Liver (tissue), 9 donors: ENCODE results near the gene HIPK1. TPM values are rescaled to one million over a fixed set of nuclear protein-coding genes. Genes with fewer than 3 reads are reported as not detected.

Experiments used
- DNase-seq: peaks from one replicate; pipeline ENCODE4 v3.0.0-alpha.2; 2017; ENCODE audit warnings: low spot score
- H3K27ac ChIP-seq, 2 donors: one replicate each; pipeline ENCODE4 v1.7.0; 2013; ENCODE audit warnings: inconsistent platforms in 2 of 2, low read length in 2 of 2, control low read depth in 1 of 2, low read depth in 1 of 2, mild to moderate bottlenecking in 1 of 2
- H3K27me3 ChIP-seq, 4 donors: one replicate each; pipeline versions ENCODE4 v1.6.1 to v1.7.0; 2013; ENCODE audit warnings: low read length in 3 of 4, inconsistent platforms in 1 of 4, mild to moderate bottlenecking in 1 of 4, moderate library complexity in 1 of 4; ENCODE audit not compliant: control insufficient read depth in 4 of 4, insufficient read depth in 4 of 4
- H3K36me3 ChIP-seq, 4 donors: one replicate each; pipeline versions ENCODE4 v1.6.1 to v1.7.0; 2013; ENCODE audit warnings: low read length in 3 of 4, mild to moderate bottlenecking in 3 of 4, low read depth in 1 of 4, moderate library complexity in 1 of 4; ENCODE audit not compliant: control insufficient read depth in 4 of 4, insufficient read depth in 3 of 4
- H3K4me1 ChIP-seq, 4 donors: one replicate each; pipeline versions ENCODE4 v1.6.1 to v1.7.0; 2013; ENCODE audit warnings: low read length in 3 of 4, mild to moderate bottlenecking in 3 of 4, moderate library complexity in 1 of 4; ENCODE audit not compliant: control insufficient read depth in 4 of 4, insufficient read depth in 4 of 4
- H3K4me3 ChIP-seq, 3 donors: one replicate each; pipeline versions ENCODE4 v1.6.1 to v1.7.0; 2013; ENCODE audit warnings: low read length in 3 of 3, control low read depth in 1 of 3, low read depth in 1 of 3, mild to moderate bottlenecking in 1 of 3
- H3K9ac ChIP-seq, 2 donors: one replicate each; pipeline ENCODE4 v1.7.0; 2013; ENCODE audit warnings: low read length in 2 of 2, mild to moderate bottlenecking in 2 of 2, moderate library complexity in 2 of 2, control low read depth in 1 of 2, low read depth in 1 of 2
- H3K9me3 ChIP-seq, 4 donors: one replicate each; pipeline versions ENCODE4 v1.6.1 to v1.7.0; 2013; ENCODE audit warnings: low read length in 3 of 4; ENCODE audit not compliant: control insufficient read depth in 4 of 4
- EGR1 ChIP-seq, 2 donors: IDR thresholded peaks; 2 replicates each; pipeline ENCODE4 v1.6.1; 2016 to 2018; ENCODE audit warnings: antibody characterized with exemption in 2 of 2, low read depth in 2 of 2
- FOXA1 ChIP-seq: IDR thresholded peaks from 2 replicates; pipeline ENCODE4 v1.6.1; 2016; ENCODE audit warnings: antibody characterized with exemption
- FOXA2 ChIP-seq: IDR thresholded peaks from 2 replicates; pipeline ENCODE4 v1.6.1; 2016; ENCODE audit warnings: antibody characterized with exemption
- GABPA ChIP-seq, 2 donors: IDR thresholded peaks in 1 of 2; conservative IDR thresholded peaks in 1 of 2; 2 replicates each; pipeline ENCODE4 v1.6.1; 2016; ENCODE audit warnings: antibody characterized with exemption in 2 of 2, mild to moderate bottlenecking in 1 of 2, moderate library complexity in 1 of 2
- HNF4A ChIP-seq, 2 donors: conservative IDR thresholded peaks; 2 replicates each; pipeline ENCODE4 v1.6.1; 2016; ENCODE audit warnings: antibody characterized with exemption in 2 of 2, mild to moderate bottlenecking in 2 of 2
- HNF4G ChIP-seq: IDR thresholded peaks from 2 replicates; pipeline ENCODE4 v1.6.1; 2016; ENCODE audit warnings: antibody characterized with exemption
- JUND ChIP-seq, 2 donors: IDR thresholded peaks; 2 replicates each; pipeline ENCODE4 v1.6.1; 2016; ENCODE audit warnings: antibody characterized with exemption in 2 of 2
- NR2F2 ChIP-seq: IDR thresholded peaks from 2 replicates; pipeline ENCODE4 v1.6.1; 2016; ENCODE audit warnings: antibody characterized with exemption
- RAD21 ChIP-seq, 2 donors: IDR thresholded peaks; 2 replicates each; pipeline ENCODE4 v1.6.1; 2016; ENCODE audit warnings: antibody characterized with exemption in 2 of 2, mild to moderate bottlenecking in 2 of 2
- RXRA ChIP-seq, 2 donors: IDR thresholded peaks; 2 replicates each; pipeline ENCODE4 v1.6.1; 2017 to 2018; ENCODE audit warnings: antibody characterized with exemption in 2 of 2, mild to moderate bottlenecking in 1 of 2
- SP1 ChIP-seq: IDR thresholded peaks from 2 replicates; pipeline ENCODE4 v1.6.1; 2018; ENCODE audit warnings: antibody characterized with exemption, mild to moderate bottlenecking
- TAF1 ChIP-seq: conservative IDR thresholded peaks from 2 replicates; pipeline ENCODE4 v1.6.1; 2016; ENCODE audit warnings: antibody characterized with exemption, mild to moderate bottlenecking
- WGBS: extraction: QIAGEN DNeasy Blood & Tissue Kit; methylation state at CpG from one replicate; pipeline ENCODE4 v1.1.7; 2013; 5-methylcytosine and 5-hydroxymethylcytosine counted together
- polyA plus RNA-seq, 2 donors: library from polyadenylated mRNA; stranded (reverse) in 1 of 2; unstranded in 1 of 2; fragments of 200-250 nt in 1 of 2; fragments of >200 nt in 1 of 2; fragmentation: Nextera tagmentation in 1 of 2; extraction: Ambion mirVana in 1 of 2; gene quantifications; one replicate each; pipeline versions ENCODE4 v1.2.1 to v1.2.3, GENCODE V29; 2013 to 2015
- total RNA-seq, 2 donors: library from RNA; depleted of rRNA; stranded (reverse); fragments of >200 nt; gene quantifications; one replicate each; pipeline ENCODE4 v1.2.3, GENCODE V29; 2014
- TF ChIP-seq, protein P1 (sequence below): IDR thresholded peaks from 2 replicates; pipeline ENCODE4 v1.6.1; 2016; ENCODE audit warnings: antibody characterized with exemption, mild to moderate bottlenecking
- TF ChIP-seq, protein P2 (sequence below): IDR thresholded peaks from 2 replicates; pipeline ENCODE4 v1.6.1; 2016; ENCODE audit warnings: antibody characterized with exemption
- TF ChIP-seq, protein P3 (sequence below): IDR thresholded peaks from 2 replicates; pipeline ENCODE4 v1.6.1; 2016; ENCODE audit warnings: antibody characterized with exemption
- TF ChIP-seq, protein P4 (sequence below): fragments of 150-350 bp; IDR thresholded peaks from 2 replicates; pipeline ENCODE4 v1.5.1; 2017; ENCODE audit warnings: improper control_type of control experiment, low read depth, low read length; ENCODE audit not compliant: missing input control
- TF ChIP-seq, protein P5 (sequence below): IDR thresholded peaks from 2 replicates; pipeline ENCODE4 v1.6.1; 2016; ENCODE audit warnings: antibody characterized with exemption
- donor health status: healthy.
- donor health status: healthy.
- donor health status: healthy.
- donor health status: healthy.
- donor health status: healthy.

HIPK1 gene
- total and polyA plus RNA-seq, 4 donors = 8.7 to 50.2 (median 15.1) TPM

DNA sequence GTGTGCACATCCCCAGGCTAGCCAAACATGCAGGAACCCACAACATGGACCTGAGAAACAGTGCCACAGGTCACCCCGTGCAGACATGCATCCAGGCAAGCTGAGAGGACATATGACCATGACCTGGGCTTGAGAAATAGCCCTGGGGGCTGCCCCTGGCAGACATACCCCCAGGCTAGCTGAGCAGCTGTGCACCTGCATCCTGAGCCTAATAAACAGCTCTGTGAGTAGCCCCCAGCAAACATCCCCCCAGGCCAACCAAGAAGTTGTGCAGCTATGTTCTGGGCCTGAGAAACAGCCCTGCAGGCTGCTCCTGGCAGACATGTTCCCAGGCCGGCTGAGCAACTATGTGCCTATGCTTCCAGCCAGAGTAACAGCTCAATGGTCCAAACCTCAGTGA lies 64.6 kb downstream of the HIPK1 start:
- H3K4me3 ChIP-seq = no peak overlapping the region
- no peak overlapping the region for H3K9ac ChIP-seq
- TF ChIP-seq NR2F2 (no peak), RXRA (IDR thresholded peaks at IDR 0.05) (no peak), SP1 (no peak), RAD21 (IDR thresholded peaks at IDR 0.05) (no peak), FOXA2 (no peak), TAF1 (no peak), EGR1 (IDR thresholded peaks at IDR 0.05; ENCODE audit: low read depth in 2 of 2) (no peak), HNF4A (conservative IDR thresholded peaks at IDR 0.05) (no peak), JUND (IDR thresholded peaks at IDR 0.05) (no peak), FOXA1 (no peak)
- TF ChIP-seq, protein P1, sequence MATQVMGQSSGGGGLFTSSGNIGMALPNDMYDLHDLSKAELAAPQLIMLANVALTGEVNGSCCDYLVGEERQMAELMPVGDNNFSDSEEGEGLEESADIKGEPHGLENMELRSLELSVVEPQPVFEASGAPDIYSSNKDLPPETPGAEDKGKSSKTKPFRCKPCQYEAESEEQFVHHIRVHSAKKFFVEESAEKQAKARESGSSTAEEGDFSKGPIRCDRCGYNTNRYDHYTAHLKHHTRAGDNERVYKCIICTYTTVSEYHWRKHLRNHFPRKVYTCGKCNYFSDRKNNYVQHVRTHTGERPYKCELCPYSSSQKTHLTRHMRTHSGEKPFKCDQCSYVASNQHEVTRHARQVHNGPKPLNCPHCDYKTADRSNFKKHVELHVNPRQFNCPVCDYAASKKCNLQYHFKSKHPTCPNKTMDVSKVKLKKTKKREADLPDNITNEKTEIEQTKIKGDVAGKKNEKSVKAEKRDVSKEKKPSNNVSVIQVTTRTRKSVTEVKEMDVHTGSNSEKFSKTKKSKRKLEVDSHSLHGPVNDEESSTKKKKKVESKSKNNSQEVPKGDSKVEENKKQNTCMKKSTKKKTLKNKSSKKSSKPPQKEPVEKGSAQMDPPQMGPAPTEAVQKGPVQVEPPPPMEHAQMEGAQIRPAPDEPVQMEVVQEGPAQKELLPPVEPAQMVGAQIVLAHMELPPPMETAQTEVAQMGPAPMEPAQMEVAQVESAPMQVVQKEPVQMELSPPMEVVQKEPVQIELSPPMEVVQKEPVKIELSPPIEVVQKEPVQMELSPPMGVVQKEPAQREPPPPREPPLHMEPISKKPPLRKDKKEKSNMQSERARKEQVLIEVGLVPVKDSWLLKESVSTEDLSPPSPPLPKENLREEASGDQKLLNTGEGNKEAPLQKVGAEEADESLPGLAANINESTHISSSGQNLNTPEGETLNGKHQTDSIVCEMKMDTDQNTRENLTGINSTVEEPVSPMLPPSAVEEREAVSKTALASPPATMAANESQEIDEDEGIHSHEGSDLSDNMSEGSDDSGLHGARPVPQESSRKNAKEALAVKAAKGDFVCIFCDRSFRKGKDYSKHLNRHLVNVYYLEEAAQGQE = no peak
- TF ChIP-seq, protein P2, sequence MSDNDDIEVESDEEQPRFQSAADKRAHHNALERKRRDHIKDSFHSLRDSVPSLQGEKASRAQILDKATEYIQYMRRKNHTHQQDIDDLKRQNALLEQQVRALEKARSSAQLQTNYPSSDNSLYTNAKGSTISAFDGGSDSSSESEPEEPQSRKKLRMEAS = no peak
- TF ChIP-seq, protein P3, sequence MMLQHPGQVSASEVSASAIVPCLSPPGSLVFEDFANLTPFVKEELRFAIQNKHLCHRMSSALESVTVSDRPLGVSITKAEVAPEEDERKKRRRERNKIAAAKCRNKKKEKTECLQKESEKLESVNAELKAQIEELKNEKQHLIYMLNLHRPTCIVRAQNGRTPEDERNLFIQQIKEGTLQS = no peak
- TF ChIP-seq, protein P4, sequence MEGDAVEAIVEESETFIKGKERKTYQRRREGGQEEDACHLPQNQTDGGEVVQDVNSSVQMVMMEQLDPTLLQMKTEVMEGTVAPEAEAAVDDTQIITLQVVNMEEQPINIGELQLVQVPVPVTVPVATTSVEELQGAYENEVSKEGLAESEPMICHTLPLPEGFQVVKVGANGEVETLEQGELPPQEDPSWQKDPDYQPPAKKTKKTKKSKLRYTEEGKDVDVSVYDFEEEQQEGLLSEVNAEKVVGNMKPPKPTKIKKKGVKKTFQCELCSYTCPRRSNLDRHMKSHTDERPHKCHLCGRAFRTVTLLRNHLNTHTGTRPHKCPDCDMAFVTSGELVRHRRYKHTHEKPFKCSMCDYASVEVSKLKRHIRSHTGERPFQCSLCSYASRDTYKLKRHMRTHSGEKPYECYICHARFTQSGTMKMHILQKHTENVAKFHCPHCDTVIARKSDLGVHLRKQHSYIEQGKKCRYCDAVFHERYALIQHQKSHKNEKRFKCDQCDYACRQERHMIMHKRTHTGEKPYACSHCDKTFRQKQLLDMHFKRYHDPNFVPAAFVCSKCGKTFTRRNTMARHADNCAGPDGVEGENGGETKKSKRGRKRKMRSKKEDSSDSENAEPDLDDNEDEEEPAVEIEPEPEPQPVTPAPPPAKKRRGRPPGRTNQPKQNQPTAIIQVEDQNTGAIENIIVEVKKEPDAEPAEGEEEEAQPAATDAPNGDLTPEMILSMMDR = no peak
- TF ChIP-seq, protein P5, sequence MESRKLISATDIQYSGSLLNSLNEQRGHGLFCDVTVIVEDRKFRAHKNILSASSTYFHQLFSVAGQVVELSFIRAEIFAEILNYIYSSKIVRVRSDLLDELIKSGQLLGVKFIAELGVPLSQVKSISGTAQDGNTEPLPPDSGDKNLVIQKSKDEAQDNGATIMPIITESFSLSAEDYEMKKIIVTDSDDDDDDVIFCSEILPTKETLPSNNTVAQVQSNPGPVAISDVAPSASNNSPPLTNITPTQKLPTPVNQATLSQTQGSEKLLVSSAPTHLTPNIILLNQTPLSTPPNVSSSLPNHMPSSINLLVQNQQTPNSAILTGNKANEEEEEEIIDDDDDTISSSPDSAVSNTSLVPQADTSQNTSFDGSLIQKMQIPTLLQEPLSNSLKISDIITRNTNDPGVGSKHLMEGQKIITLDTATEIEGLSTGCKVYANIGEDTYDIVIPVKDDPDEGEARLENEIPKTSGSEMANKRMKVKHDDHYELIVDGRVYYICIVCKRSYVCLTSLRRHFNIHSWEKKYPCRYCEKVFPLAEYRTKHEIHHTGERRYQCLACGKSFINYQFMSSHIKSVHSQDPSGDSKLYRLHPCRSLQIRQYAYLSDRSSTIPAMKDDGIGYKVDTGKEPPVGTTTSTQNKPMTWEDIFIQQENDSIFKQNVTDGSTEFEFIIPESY = no peak
- H3K9me3 ChIP-seq = peaks cover 2 to 9% (median 3%) of the 10 kb centered on the region in 4 donors
- DNase-seq = no peak
- 88% methylated on average over 2 of the region's 2 CpGs for WGBS
- H3K36me3 ChIP-seq = no peaks in the 10 kb centered on the region
- peaks cover 0 to 1% (median 0%) of the 10 kb centered on the region in 4 donors for H3K4me1 ChIP-seq
- H3K27me3 ChIP-seq = no peaks in the 10 kb centered on the region
- H3K27ac ChIP-seq = no peak overlapping the region

DNA sequence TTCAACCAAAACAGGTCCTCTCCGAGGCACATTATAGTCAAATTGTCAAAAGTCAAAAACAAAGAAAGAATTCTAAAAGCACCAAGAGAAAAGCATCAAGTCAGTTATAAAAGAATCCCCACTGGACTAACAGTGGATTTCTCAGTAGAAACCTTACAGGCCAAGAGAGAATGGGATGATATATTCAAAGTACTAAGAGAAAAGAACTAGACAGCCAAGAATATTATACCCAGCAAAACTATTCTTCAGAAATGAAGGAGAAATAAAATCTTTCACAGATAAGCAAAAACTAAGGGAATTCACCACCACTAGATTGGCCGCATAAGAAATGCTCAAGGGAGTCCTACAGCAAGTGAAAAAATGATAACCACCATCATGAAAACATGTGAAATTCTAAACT lies 66.3 kb downstream of the HIPK1 start:
- Histone ChIP-seq H3K27ac (no peak overlapping the region), H3K9me3 (peaks cover 2 to 9% (median 3%) of the 10 kb centered on the region in 4 donors), H3K4me3 (no peak overlapping the region), H3K27me3 (no peaks in the 10 kb centered on the region), H3K4me1 (peaks cover 0 to 1% (median 0%) of the 10 kb centered on the region in 4 donors), H3K36me3 (no peaks in the 10 kb centered on the region), H3K9ac (no peak overlapping the region)
- no peak for DNase-seq
- WGBS = 93% methylated on average over 2 of the region's 2 CpGs
- TF ChIP-seq, protein P4 = no peak
- TF ChIP-seq, protein P5 = no peak
- TF ChIP-seq GABPA (IDR thresholded peaks at IDR 0.05 in 1 of 2, conservative IDR thresholded peaks at IDR 0.05 in 1 of 2) (no peak), HNF4G (no peak), RXRA (IDR thresholded peaks at IDR 0.05) (no peak), FOXA2 (no peak)
